Hematopoietic multipotent progenitor cell treated with erythropoietin and hydrocortisone succinate and interleukin-3 and kit ligand, for 8 days (in vitro differentiated cells): ENCODE measurements around the gene RPTOR.

ENCODE experiments used
- DNase-seq: peaks from one replicate; pipeline ENCODE4 v3.0.0-alpha.2; 2015

RPTOR gene

GRCh38 chr17:80838311-80839025, 293.8 kb downstream of the RPTOR start:
- DNase-seq, result no peak

- DNase-seq, result no peak
Observed at GRCh38 chr17:80839026-80839345, 294.3 kb downstream of the RPTOR start.

- no peak for DNase-seq
Observed at GRCh38 chr17:80839511-80839941, 294.9 kb downstream of the RPTOR start.

- DNase-seq, result no peak
Observed at GRCh38 chr17:80839970-80840369, 295.3 kb downstream of the RPTOR start.

GRCh38 chr17:80842456-80843013, 297.9 kb downstream of the RPTOR start:
- DNase-seq, result no peak

GRCh38 chr17:80843741-80844156, 299.1 kb downstream of the RPTOR start:
- DNase-seq, result no peak

- no peak for DNase-seq
Observed at GRCh38 chr17:80844418-80844990, 299.9 kb downstream of the RPTOR start.

- DNase-seq, result no peak
Observed at GRCh38 chr17:80845069-80845862, 300.6 kb downstream of the RPTOR start.

GRCh38 chr17:80845863-80846671, 301.4 kb downstream of the RPTOR start:
- no peak for DNase-seq

GRCh38 chr17:80846932-80847331, 302.3 kb downstream of the RPTOR start:
- DNase-seq, result no peak

- peak; percentile 73 for DNase-seq
Observed at GRCh38 chr17:80847496-80848230, 303.0 kb downstream of the RPTOR start.

GRCh38 chr17:80848449-80849102, 303.9 kb downstream of the RPTOR start:
- no peak for DNase-seq

- DNase-seq, result no peak
Observed at GRCh38 chr17:80849119-80849518, 304.5 kb downstream of the RPTOR start.

GRCh38 chr17:80850109-80850508, 305.5 kb downstream of the RPTOR start:
- DNase-seq, result no peak

- DNase-seq, result no peak
Observed at GRCh38 chr17:80850817-80851216, 306.2 kb downstream of the RPTOR start.

- DNase-seq, result no peak
Observed at GRCh38 chr17:80851277-80851925, 306.8 kb downstream of the RPTOR start.

- DNase-seq, result no peak
Observed at GRCh38 chr17:80852476-80853015, 307.9 kb downstream of the RPTOR start.

GRCh38 chr17:80853076-80853475, 308.4 kb downstream of the RPTOR start:
- no peak for DNase-seq

- no peak for DNase-seq
Observed at GRCh38 chr17:80854220-80854619, 309.6 kb downstream of the RPTOR start.

- no peak for DNase-seq
Observed at GRCh38 chr17:80855196-80855947, 310.7 kb downstream of the RPTOR start.
